ENCODE measurements around the gene CYP11A1. TPM values are rescaled to one million over a fixed set of nuclear protein-coding genes. Genes with fewer than 3 reads are reported as not detected.

The CYP11A1 gene
- polyA plus RNA-seq, 2 donors: 2.3 to 5.7 TPM

GRCh38 chr15:74333662-74334061 lies 33.8 kb downstream of the CYP11A1 start:
- H3K4me3 ChIP-seq (ENCODE audit: low read depth in 1 of 2, low read length in 2 of 2): no peak overlapping the region
- no peak overlapping the region for H3K27ac ChIP-seq (ENCODE audit: low read depth in 2 of 2, low read length in 1 of 2)
- H3K36me3 ChIP-seq (ENCODE audit: control insufficient read depth in 2 of 2, insufficient read depth in 2 of 2, low read length in 1 of 2): no peaks in the 10 kb centered on the region
- H3K27me3 ChIP-seq (ENCODE audit: control insufficient read depth in 1 of 2, insufficient read depth in 2 of 2, low read length in 2 of 2): no peaks in the 10 kb centered on the region
- peaks cover 0 to 3% of the 10 kb centered on the region in 2 donors for H3K4me1 ChIP-seq (ENCODE audit: control insufficient read depth in 2 of 2, insufficient read depth in 2 of 2, low read length in 1 of 2)
- H3K9me3 ChIP-seq (ENCODE audit: control insufficient read depth in 2 of 2, insufficient read depth in 1 of 2, low read depth in 1 of 2, low read length in 1 of 2): no peaks in the 10 kb centered on the region
- WGBS, 2 donors: 44 to 65% methylated on average over 5 of the region's 5 CpGs

DNA sequence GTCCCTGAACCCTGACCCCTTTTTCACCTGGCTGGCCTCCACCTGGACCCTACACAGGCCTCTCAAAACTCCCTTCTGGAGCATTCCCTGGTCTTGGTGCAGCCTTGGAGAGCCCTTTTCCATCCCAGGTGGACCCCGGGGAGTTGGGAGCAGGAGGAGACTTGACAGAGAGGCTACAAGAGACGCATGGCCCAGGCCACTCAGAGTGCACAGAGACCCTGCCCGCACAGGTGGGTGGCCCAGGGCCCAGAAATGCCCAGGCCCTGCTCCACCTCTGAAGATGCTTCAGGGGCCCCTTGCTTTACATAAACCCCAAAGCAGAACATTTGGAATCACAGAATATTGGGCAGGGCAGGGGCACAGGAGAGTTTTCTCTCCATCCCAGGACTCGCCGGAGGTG lies 34.4 kb downstream of the CYP11A1 start:
- Histone ChIP-seq H3K4me1 (ENCODE audit: control insufficient read depth in 2 of 2, insufficient read depth in 2 of 2, low read length in 1 of 2) (peaks cover 0 to 3% of the 10 kb centered on the region in 2 donors), H3K9me3 (ENCODE audit: control insufficient read depth in 2 of 2, insufficient read depth in 1 of 2, low read depth in 1 of 2, low read length in 1 of 2) (no peaks in the 10 kb centered on the region), H3K36me3 (ENCODE audit: control insufficient read depth in 2 of 2, insufficient read depth in 2 of 2, low read length in 1 of 2) (no peaks in the 10 kb centered on the region), H3K4me3 (ENCODE audit: low read depth in 1 of 2, low read length in 2 of 2) (no peak overlapping the region), H3K27me3 (ENCODE audit: control insufficient read depth in 1 of 2, insufficient read depth in 2 of 2, low read length in 2 of 2) (no peaks in the 10 kb centered on the region), H3K27ac (ENCODE audit: low read depth in 2 of 2, low read length in 1 of 2) (no peak overlapping the region)
- WGBS, 2 donors: 92 to 95% methylated on average over 5 of the region's 5 CpGs

DNA sequence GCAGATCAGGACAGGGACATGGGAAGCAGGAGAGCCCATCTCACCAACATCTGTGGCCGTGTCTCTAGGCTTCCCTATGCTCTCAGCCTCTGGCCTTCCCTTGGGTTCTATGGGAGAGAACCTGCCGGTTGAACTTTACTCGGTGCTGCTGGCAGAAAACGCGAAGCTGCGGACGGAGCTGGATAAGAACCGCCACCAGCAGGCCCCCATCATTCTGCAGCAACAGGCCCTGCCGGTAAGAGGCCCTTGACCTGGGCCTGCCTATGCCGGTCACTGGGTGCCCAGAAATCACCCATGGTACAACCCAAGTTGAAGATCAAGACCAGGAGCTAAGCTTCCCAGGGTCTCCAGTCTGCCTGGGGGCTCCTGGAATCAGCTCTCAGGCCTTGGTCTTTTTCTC lies 34.8 kb downstream of the CYP11A1 start:
- Histone ChIP-seq H3K27ac (ENCODE audit: low read depth in 2 of 2, low read length in 1 of 2) (no peak overlapping the region), H3K4me1 (ENCODE audit: control insufficient read depth in 2 of 2, insufficient read depth in 2 of 2, low read length in 1 of 2) (peaks cover 0 to 3% of the 10 kb centered on the region in 2 donors), H3K36me3 (ENCODE audit: control insufficient read depth in 2 of 2, insufficient read depth in 2 of 2, low read length in 1 of 2) (no peaks in the 10 kb centered on the region), H3K27me3 (ENCODE audit: control insufficient read depth in 1 of 2, insufficient read depth in 2 of 2, low read length in 2 of 2) (no peaks in the 10 kb centered on the region), H3K9me3 (ENCODE audit: control insufficient read depth in 2 of 2, insufficient read depth in 1 of 2, low read depth in 1 of 2, low read length in 1 of 2) (no peaks in the 10 kb centered on the region), H3K4me3 (ENCODE audit: low read depth in 1 of 2, low read length in 2 of 2) (no peak overlapping the region)
- 90 to 93% methylated on average over 10 of the region's 10 CpGs for WGBS, 2 donors

GRCh38 chr15:74332011-74332410 lies 35.4 kb downstream of the CYP11A1 start:
- WGBS, 2 donors: 92 to 96% methylated on average over 3 of the region's 3 CpGs
- Histone ChIP-seq H3K36me3 (ENCODE audit: control insufficient read depth in 2 of 2, insufficient read depth in 2 of 2, low read length in 1 of 2) (no peaks in the 10 kb centered on the region), H3K4me1 (ENCODE audit: control insufficient read depth in 2 of 2, insufficient read depth in 2 of 2, low read length in 1 of 2) (peaks cover 0 to 3% of the 10 kb centered on the region in 2 donors), H3K9me3 (ENCODE audit: control insufficient read depth in 2 of 2, insufficient read depth in 1 of 2, low read depth in 1 of 2, low read length in 1 of 2) (no peaks in the 10 kb centered on the region), H3K27ac (ENCODE audit: low read depth in 2 of 2, low read length in 1 of 2) (no peak overlapping the region), H3K4me3 (ENCODE audit: low read depth in 1 of 2, low read length in 2 of 2) (no peak overlapping the region), H3K27me3 (ENCODE audit: control insufficient read depth in 1 of 2, insufficient read depth in 2 of 2, low read length in 2 of 2) (no peaks in the 10 kb centered on the region)

- peaks cover 0 to 3% of the 10 kb centered on the region in 2 donors for H3K4me1 ChIP-seq (ENCODE audit: control insufficient read depth in 2 of 2, insufficient read depth in 2 of 2, low read length in 1 of 2)
- no peak overlapping the region for H3K4me3 ChIP-seq (ENCODE audit: low read depth in 1 of 2, low read length in 2 of 2)
- no peak overlapping the region for H3K27ac ChIP-seq (ENCODE audit: low read depth in 2 of 2, low read length in 1 of 2)
- H3K9me3 ChIP-seq (ENCODE audit: control insufficient read depth in 2 of 2, insufficient read depth in 1 of 2, low read depth in 1 of 2, low read length in 1 of 2): peaks cover 0 to 3% of the 10 kb centered on the region in 2 donors
- no peaks in the 10 kb centered on the region for H3K27me3 ChIP-seq (ENCODE audit: control insufficient read depth in 1 of 2, insufficient read depth in 2 of 2, low read length in 2 of 2)
- H3K36me3 ChIP-seq (ENCODE audit: control insufficient read depth in 2 of 2, insufficient read depth in 2 of 2, low read length in 1 of 2): no peaks in the 10 kb centered on the region
- 79 to 87% methylated on average over 11 of the region's 11 CpGs for WGBS, 2 donors
These were observed 36.5 kb downstream of the CYP11A1 start for GRCh38 chr15:74330861-74331408.

GRCh38 chr15:74328331-74329056 lies 39.0 kb downstream of the CYP11A1 start:
- H3K27me3 ChIP-seq (ENCODE audit: control insufficient read depth in 1 of 2, insufficient read depth in 2 of 2, low read length in 2 of 2): no peaks in the 10 kb centered on the region
- peaks cover 0 to 3% of the 10 kb centered on the region in 2 donors for H3K9me3 ChIP-seq (ENCODE audit: control insufficient read depth in 2 of 2, insufficient read depth in 1 of 2, low read depth in 1 of 2, low read length in 1 of 2)
- 57 to 58% methylated on average over 10 of the region's 10 CpGs for WGBS, 2 donors
- no peaks in the 10 kb centered on the region for H3K36me3 ChIP-seq (ENCODE audit: control insufficient read depth in 2 of 2, insufficient read depth in 2 of 2, low read length in 1 of 2)
- no peak overlapping the region for H3K27ac ChIP-seq (ENCODE audit: low read depth in 2 of 2, low read length in 1 of 2)
- H3K4me1 ChIP-seq (ENCODE audit: control insufficient read depth in 2 of 2, insufficient read depth in 2 of 2, low read length in 1 of 2): no peaks in the 10 kb centered on the region
- H3K4me3 ChIP-seq (ENCODE audit: low read depth in 1 of 2, low read length in 2 of 2): no peak overlapping the region

GRCh38 chr15:74327756-74328155 lies 39.7 kb downstream of the CYP11A1 start:
- no peaks in the 10 kb centered on the region for H3K4me1 ChIP-seq (ENCODE audit: control insufficient read depth in 2 of 2, insufficient read depth in 2 of 2, low read length in 1 of 2)
- WGBS, 2 donors: 84 to 85% methylated on average over 6 of the region's 6 CpGs
- H3K36me3 ChIP-seq (ENCODE audit: control insufficient read depth in 2 of 2, insufficient read depth in 2 of 2, low read length in 1 of 2): no peaks in the 10 kb centered on the region
- H3K9me3 ChIP-seq (ENCODE audit: control insufficient read depth in 2 of 2, insufficient read depth in 1 of 2, low read depth in 1 of 2, low read length in 1 of 2): peaks cover 0 to 3% of the 10 kb centered on the region in 2 donors
- H3K27ac ChIP-seq (ENCODE audit: low read depth in 2 of 2, low read length in 1 of 2): no peak overlapping the region
- no peak overlapping the region for H3K4me3 ChIP-seq (ENCODE audit: low read depth in 1 of 2, low read length in 2 of 2)
- H3K27me3 ChIP-seq (ENCODE audit: control insufficient read depth in 1 of 2, insufficient read depth in 2 of 2, low read length in 2 of 2): no peaks in the 10 kb centered on the region

GRCh38 chr15:74326746-74327145 lies 40.7 kb downstream of the CYP11A1 start:
- Histone ChIP-seq H3K4me1 (ENCODE audit: control insufficient read depth in 2 of 2, insufficient read depth in 2 of 2, low read length in 1 of 2) (no peaks in the 10 kb centered on the region), H3K36me3 (ENCODE audit: control insufficient read depth in 2 of 2, insufficient read depth in 2 of 2, low read length in 1 of 2) (no peaks in the 10 kb centered on the region), H3K4me3 (ENCODE audit: low read depth in 1 of 2, low read length in 2 of 2) (no peak overlapping the region), H3K27ac (ENCODE audit: low read depth in 2 of 2, low read length in 1 of 2) (no peak overlapping the region), H3K9me3 (ENCODE audit: control insufficient read depth in 2 of 2, insufficient read depth in 1 of 2, low read depth in 1 of 2, low read length in 1 of 2) (peaks cover 0 to 3% of the 10 kb centered on the region in 2 donors), H3K27me3 (ENCODE audit: control insufficient read depth in 1 of 2, insufficient read depth in 2 of 2, low read length in 2 of 2) (no peaks in the 10 kb centered on the region)
- WGBS, 2 donors: 63 to 75% methylated on average over 4 of the region's 4 CpGs

GRCh38 chr15:74324714-74325113 lies 42.7 kb downstream of the CYP11A1 start:
- WGBS, 2 donors: 72 to 82% methylated on average over 3 of the region's 3 CpGs
- H3K4me1 ChIP-seq (ENCODE audit: control insufficient read depth in 2 of 2, insufficient read depth in 2 of 2, low read length in 1 of 2): no peaks in the 10 kb centered on the region
- no peaks in the 10 kb centered on the region for H3K36me3 ChIP-seq (ENCODE audit: control insufficient read depth in 2 of 2, insufficient read depth in 2 of 2, low read length in 1 of 2)
- H3K4me3 ChIP-seq (ENCODE audit: low read depth in 1 of 2, low read length in 2 of 2): no peak overlapping the region
- no peak overlapping the region for H3K27ac ChIP-seq (ENCODE audit: low read depth in 2 of 2, low read length in 1 of 2)
- peaks cover 0 to 3% of the 10 kb centered on the region in 2 donors for H3K9me3 ChIP-seq (ENCODE audit: control insufficient read depth in 2 of 2, insufficient read depth in 1 of 2, low read depth in 1 of 2, low read length in 1 of 2)
- H3K27me3 ChIP-seq (ENCODE audit: control insufficient read depth in 1 of 2, insufficient read depth in 2 of 2, low read length in 2 of 2): no peaks in the 10 kb centered on the region

Measured in esophagus (tissue), 2 donors.